Chondrocyte (in vitro differentiated cells): ENCODE measurements around the gene MED9. TPM values are rescaled to one million over a fixed set of nuclear protein-coding genes. Genes with fewer than 3 reads are reported as not detected.

Experiments
- DNase-seq: peaks from one replicate; pipeline ENCODE4 v3.0.0; 2021; ENCODE audit warnings: mixed read lengths, low spot score
- H3K27ac Mint-ChIP-seq: one replicate; pipeline ENCODE4 v1.8.0; 2021; ENCODE audit warnings: mild to moderate bottlenecking, moderate library complexity, mixed read lengths; ENCODE audit not compliant: unreplicated experiment
- H3K27me3 Mint-ChIP-seq: 2 replicates; pipeline ENCODE4 v1.8.0; 2021; ENCODE audit warnings: low read depth, mixed read lengths
- H3K36me3 Mint-ChIP-seq: 2 replicates; pipeline ENCODE4 v1.8.0; 2021; ENCODE audit warnings: low read depth, mixed read lengths
- H3K4me1 Mint-ChIP-seq: 2 replicates; pipeline ENCODE4 v1.8.0; 2021; ENCODE audit warnings: low read depth, mild to moderate bottlenecking, mixed read lengths
- H3K4me3 Mint-ChIP-seq: one replicate; pipeline ENCODE4 v1.8.0; 2021; ENCODE audit warnings: mild to moderate bottlenecking, moderate library complexity, mixed read lengths; ENCODE audit not compliant: unreplicated experiment
- H3K9me3 Mint-ChIP-seq: 2 replicates; pipeline ENCODE4 v1.8.0; 2021; ENCODE audit warnings: low read depth, mixed read lengths
- total RNA-seq: library from RNA; stranded (reverse); gene quantifications from 3 replicates; pipeline ENCODE4 v1.2.1, GENCODE V29; 2021
- TF ChIP-seq, protein P1 (sequence below): fragments of 200-600 bp; sonication (generic); IDR thresholded peaks from 2 replicates; pipeline ENCODE4 v1.5.0; 2021; ENCODE audit warnings: antibody characterized with exemption, mild to moderate bottlenecking, moderate library complexity

MED9 gene
- total RNA-seq, 1 donor from 2014 or later, result 7.9 TPM

DNA sequence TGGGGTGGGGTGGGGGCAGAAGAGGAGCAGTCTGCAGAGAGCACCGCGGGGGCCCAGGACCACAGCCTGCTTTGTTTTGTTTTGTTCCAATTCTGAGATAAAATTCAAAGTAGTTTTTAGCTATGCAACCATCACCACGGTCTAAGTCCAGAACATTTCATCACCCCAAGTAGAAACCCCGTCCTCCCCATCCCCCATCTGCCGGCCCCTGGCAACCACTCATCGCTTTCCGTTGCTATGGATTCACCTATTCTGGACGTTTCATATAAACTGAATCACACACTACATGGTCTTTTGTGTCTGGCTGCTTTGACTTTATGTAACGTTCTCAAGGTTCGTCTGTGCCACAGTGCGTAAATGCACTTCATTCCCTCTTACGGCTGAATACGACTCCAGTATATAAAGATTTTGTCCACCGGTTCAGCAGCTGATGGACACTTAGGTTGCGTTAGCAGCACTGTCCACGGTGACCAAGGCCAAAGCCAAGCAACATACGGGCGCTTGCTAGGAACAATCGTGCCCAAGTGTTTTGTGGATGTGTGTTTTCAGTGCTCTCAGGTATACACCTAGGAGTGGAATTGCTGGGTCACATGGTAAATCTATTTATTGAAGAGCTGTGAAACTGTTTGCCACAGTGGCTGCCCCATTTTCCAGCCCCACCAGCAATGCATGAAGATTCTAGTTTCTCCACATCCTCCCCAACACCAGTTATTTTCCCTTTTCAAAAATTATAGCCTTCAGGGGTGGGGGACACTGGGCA lies 47.1 kb downstream of the MED9 start:
- no peaks in the 10 kb centered on the region for H3K36me3 Mint-ChIP-seq
- no peaks in the 10 kb centered on the region for H3K27me3 Mint-ChIP-seq
- no peak overlapping the region for H3K4me3 Mint-ChIP-seq
- no peak for DNase-seq
- H3K4me1 Mint-ChIP-seq, result peaks cover 9% of the 10 kb centered on the region
- no peak overlapping the region for H3K27ac Mint-ChIP-seq
- no peaks in the 10 kb centered on the region for H3K9me3 Mint-ChIP-seq
- TF ChIP-seq, protein P1, sequence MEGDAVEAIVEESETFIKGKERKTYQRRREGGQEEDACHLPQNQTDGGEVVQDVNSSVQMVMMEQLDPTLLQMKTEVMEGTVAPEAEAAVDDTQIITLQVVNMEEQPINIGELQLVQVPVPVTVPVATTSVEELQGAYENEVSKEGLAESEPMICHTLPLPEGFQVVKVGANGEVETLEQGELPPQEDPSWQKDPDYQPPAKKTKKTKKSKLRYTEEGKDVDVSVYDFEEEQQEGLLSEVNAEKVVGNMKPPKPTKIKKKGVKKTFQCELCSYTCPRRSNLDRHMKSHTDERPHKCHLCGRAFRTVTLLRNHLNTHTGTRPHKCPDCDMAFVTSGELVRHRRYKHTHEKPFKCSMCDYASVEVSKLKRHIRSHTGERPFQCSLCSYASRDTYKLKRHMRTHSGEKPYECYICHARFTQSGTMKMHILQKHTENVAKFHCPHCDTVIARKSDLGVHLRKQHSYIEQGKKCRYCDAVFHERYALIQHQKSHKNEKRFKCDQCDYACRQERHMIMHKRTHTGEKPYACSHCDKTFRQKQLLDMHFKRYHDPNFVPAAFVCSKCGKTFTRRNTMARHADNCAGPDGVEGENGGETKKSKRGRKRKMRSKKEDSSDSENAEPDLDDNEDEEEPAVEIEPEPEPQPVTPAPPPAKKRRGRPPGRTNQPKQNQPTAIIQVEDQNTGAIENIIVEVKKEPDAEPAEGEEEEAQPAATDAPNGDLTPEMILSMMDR, result no peak

DNA sequence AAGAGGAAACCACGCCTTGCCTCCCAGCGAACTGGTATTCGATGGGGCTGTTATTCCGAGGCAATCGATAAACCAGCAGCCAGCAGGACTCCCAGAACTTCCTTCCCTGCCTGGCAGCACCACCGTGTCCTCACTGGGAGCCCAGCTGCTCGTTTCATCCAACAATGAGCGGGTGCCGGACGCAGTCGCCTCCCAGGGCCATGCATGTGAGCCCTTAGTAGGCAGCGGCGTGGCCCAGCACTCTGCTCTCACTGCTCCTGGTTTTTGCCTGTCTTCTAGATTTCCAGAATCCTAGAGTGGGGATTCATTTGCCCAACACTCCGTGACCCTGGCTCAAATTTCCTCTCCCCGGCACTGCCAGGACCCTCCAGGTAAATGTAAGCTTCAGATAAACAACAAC lies 48.5 kb downstream of the MED9 start:
- TF ChIP-seq, protein P1, result no peak
- Mint-ChIP-seq H3K4me3 (no peak overlapping the region), H3K27ac (no peak overlapping the region), H3K27me3 (no peaks in the 10 kb centered on the region), H3K9me3 (no peaks in the 10 kb centered on the region), H3K36me3 (no peaks in the 10 kb centered on the region), H3K4me1 (peaks cover 9% of the 10 kb centered on the region)
- no peak for DNase-seq

DNA sequence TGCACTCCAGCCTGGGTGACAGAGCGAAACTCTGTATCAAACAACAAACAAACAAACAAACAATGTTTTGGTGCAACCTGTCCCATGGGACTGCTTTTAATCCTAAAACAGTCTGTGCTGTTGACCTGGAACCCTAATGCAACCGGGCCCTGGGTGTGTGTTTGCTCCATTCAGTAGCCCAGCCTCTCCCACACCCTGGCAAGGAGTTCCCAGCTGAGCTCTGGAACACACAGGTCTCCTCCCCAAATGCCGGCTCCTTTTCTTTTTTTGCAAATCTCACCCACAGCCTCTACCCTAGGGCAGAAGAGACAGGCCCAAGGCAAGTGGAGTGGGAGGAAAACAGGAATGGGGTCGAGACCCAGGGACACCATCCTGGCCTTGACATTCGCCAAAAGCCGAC lies 49.2 kb downstream of the MED9 start:
- TF ChIP-seq, protein P1, result no peak
- Mint-ChIP-seq H3K27me3 (no peaks in the 10 kb centered on the region), H3K36me3 (no peaks in the 10 kb centered on the region), H3K27ac (no peak overlapping the region), H3K4me3 (no peak overlapping the region), H3K9me3 (no peaks in the 10 kb centered on the region), H3K4me1 (peaks cover 9% of the 10 kb centered on the region)
- DNase-seq, result no peak

DNA sequence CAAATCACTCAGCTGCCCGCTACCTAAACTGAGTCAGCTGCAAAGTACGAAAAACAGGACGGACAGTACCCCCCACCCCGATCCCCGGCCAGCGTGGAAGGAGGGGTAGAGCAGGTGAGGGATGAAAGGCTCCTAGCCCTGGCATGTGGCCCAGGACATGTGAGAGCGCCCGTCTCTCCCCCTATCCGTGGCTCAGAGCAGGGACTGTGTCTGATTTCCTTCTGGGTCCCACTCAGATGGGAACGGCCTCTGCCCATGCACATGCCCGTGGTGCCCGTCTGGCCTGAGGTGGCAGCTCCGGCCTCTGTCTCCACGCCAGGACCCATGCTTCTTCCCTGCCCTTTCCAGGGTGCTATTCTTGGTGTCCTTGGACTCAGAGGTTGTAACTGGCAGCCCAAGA lies 49.6 kb downstream of the MED9 start:
- H3K4me1 Mint-ChIP-seq, result peaks cover 9% of the 10 kb centered on the region
- H3K27ac Mint-ChIP-seq, result no peak overlapping the region
- DNase-seq, result no peak
- no peaks in the 10 kb centered on the region for H3K36me3 Mint-ChIP-seq
- H3K9me3 Mint-ChIP-seq, result no peaks in the 10 kb centered on the region
- TF ChIP-seq, protein P1, result no peak
- H3K4me3 Mint-ChIP-seq, result no peak overlapping the region
- no peaks in the 10 kb centered on the region for H3K27me3 Mint-ChIP-seq

DNA sequence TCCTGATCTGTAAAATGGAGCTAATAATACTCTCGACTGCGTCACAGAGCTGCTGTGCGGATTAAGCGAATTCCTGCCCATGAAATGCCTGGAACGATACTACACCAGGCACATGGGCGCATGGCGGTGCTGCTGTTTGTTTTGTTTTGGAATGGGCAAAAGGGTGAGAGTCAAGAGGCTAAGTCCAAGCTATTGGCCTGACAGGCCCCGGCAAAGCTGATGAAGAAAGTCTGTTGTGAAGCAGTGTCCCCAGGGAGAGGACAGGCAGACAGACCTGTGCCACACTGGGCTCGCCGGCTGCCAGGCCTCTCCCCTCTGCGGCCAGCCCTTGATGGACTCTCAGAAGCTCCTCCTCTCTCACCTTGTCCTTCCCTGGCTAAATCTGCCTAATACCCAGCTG lies 50.7 kb downstream of the MED9 start:
- H3K27me3 Mint-ChIP-seq, result no peaks in the 10 kb centered on the region
- H3K27ac Mint-ChIP-seq, result no peak overlapping the region
- H3K4me3 Mint-ChIP-seq, result no peak overlapping the region
- no peak for DNase-seq
- H3K36me3 Mint-ChIP-seq, result no peaks in the 10 kb centered on the region
- TF ChIP-seq, protein P1, result no peak
- H3K9me3 Mint-ChIP-seq, result no peaks in the 10 kb centered on the region
- peaks cover 9% of the 10 kb centered on the region for H3K4me1 Mint-ChIP-seq
